GM18499 (cell line): ENCODE results near the gene NR2C1.

ENCODE experiments used
- ATAC-seq: cut with Tn5 transposase; IDR thresholded peaks from one replicate; pipeline ENCODE4 v1.9.1; 2021; ENCODE audit warnings: moderate number of reproducible peaks; ENCODE audit not compliant: insufficient read depth, unreplicated experiment

NR2C1 gene

DNA sequence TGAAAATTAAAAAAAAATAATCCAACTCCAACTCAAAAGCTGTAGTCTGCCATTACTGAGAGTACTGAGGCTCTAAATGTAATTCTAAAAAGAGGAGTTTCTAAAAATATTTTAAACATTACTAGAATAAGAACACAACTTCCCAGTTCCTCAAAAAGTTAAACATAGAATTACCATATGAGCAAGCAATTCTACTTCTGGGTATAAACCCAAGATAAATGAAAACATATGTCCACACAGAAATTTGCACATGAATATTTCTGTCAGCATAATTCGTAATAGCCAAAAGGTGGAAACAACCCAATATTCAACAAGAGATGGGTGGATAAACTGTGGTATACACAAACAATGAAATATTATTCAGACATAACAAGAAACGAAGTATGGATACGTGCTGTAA, 15.0 kb upstream of the NR2C1 start:
- ATAC-seq, result no peak

DNA sequence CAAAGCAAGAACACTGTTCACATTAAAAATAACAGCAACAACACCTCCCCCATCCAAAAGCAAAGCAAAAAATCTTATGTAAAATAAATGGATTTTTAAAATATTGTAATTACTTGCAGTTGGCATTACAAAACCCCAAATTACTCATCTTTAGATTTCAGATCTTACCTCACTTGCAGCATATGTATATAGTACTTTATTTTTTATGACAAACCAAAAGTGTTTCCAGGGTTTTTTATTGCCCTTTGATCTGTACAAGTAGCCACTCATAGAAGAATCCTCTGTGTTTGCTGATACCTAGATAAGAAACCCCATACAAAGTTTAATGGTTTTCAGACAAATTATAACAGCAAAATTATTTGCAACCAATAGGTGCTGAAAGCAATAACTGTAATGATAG, 12.2 kb upstream of the NR2C1 start:
- no peak for ATAC-seq

DNA sequence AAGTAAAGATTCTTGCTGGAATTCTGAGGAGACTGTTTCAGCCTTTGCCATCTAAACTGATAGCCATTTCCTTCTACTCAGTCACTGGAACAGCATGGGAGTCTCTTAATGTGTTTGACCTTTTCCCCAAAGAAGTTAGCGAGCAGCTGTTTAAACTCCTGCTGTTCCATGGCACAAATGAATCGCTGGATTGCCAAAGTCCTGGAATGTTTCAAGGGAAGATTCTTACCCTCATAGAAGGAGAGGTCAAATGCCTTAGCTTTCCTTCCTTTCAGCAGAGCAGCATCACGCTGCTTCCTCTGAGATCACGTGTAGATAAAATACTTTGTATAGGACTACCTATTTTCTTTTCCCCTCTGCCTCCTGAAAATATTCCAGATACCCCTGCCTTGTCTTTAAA, 10.5 kb upstream of the NR2C1 start:
- no peak for ATAC-seq

DNA sequence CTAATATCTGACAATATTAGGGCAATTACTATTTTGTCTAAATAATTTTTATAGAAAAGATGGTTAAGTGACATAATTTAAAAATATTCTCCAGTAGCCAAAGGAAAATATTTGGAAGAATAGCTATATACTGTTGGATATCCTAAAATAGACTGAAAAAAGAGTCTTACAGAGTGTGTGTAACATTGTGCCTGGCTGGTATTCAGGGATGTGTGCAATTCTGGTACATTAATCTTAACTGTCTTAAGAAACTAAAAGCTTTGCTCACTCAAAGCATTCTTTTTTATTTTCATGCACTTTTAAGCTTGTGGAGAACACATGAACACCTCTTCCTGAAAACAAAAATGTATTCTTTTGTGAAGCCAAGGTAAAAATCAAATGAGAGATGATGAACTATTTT, 10.1 kb upstream of the NR2C1 start:
- ATAC-seq, result no peak

DNA sequence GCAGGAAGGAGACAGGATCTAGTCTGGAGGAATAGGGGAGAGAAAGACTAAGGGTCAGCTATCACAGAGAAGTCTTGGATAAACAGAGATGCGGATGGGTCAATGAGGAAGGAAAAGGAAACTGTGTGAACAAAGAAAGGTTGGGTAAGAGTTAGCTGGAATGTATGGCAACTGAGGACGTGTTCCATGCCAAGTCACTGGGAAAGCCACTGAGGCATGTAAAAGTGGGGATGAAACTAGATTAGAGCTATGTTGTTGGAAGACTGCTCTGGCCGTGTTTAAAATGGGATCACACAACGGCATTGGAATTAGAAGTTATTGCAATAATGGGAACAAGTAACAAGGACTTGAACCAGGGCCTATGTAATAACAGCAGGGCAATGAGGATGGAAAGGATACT, 3.9 kb upstream of the NR2C1 start:
- no peak for ATAC-seq

DNA sequence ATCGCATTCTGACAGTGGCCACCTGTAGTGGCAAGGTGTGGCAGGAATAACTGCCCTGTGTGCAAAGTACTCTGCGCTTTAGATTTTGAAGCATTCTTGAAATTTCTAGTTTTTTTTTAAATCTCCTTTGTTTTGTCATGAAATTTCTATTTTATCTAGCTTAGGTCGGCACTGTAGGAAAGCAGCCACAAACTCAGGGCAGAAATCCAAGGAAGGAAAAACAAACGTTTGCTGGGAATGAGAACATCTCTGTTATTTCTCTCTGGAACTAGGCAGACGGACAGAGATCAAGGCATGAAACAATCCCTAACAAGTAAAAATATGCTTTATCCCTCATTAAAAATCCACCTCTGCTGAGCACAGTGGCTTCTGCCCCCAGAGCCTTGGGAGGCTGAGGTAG, 1.3 kb upstream of the NR2C1 start:
- ATAC-seq, result no peak

DNA sequence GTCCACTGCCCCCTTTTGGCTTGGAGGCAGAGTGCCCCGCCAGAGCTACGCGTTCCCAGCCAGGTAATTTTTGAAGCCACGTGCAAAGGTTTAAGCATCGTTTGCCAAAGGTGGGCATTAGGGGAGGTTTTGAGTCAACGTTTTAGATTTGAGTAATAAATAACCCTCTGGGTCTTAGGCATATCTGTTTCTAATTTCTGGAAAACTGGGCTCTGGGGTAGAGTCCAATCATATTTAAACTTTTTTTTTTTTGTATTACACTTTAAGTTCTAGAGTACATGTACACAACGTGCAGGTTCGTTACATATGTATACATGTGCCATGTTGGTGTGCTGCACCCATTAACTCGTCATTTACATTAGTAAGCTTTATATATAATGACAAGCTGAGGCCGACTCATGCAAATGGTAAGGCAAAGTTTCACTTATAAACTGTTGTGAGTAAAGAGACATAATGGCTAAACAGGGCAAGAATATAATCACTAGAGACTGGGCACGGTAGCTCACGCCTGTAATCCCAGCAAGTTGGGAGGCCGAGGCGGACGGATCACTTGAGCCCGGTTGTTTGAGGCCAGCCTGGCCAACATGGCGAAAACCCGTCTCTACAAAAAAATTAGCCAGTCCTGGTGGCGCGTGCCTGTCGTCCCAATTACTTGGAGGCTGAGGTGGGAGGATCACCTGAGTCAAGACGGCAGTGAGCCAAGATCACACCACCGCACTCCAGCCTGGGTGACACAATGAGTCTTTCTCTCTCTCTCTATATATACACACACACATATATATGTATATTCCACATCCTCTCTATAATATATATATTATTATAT, 491 bp upstream of the NR2C1 start:
- ATAC-seq, result no peak

DNA sequence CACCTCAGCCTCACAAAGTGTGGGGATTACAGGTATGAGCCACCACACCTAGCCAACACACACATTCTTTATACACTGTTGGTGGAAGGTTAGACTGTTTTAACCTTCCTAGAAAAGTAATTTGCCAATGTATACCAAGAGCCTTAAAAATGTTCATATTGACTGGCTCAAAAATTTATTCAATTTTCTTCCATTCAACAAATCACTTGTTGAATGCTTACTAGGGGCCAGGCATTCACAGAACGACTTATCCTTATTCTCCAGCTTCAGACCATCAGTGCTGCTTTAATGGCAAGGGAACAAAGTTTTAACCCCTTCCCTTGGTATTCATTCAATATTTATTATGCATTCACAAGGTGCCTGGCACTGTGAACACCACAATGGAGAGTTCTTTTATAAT, 3.0 kb downstream of the NR2C1 start:
- no peak for ATAC-seq

DNA sequence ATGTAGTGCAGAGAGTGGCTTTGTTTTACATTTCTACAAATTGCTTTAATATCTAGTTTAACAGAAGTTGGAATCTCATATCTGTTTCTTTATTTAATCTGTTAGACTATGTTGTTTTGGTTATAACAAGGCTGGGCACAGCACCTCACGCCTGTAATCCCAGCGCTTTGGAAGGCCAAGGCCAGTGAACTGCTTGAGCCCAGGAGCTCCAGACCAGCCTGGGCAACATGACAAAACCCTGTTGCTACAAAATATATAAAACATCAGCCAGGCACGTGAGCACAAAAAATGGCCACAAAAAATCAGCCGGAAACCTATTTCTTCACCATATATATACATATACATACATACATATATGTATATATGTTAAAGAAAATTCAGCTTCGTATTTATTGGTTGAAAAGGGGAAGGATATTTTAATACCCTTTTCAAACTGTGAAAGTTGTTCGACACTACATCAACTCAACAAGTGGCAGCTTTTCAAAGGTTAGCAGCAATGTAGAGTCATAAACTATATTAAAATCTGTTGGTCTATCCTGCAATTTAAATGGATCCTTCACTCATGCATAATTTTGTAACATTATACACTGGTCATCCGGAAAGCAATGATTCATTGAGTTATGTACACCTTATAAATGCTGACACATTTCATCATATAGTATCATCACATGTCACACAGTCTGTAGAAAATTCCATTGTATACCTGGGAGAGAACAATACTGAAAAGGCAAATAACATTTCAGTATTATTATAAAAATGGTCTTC, 7.1 kb downstream of the NR2C1 start:
- no peak for ATAC-seq

DNA sequence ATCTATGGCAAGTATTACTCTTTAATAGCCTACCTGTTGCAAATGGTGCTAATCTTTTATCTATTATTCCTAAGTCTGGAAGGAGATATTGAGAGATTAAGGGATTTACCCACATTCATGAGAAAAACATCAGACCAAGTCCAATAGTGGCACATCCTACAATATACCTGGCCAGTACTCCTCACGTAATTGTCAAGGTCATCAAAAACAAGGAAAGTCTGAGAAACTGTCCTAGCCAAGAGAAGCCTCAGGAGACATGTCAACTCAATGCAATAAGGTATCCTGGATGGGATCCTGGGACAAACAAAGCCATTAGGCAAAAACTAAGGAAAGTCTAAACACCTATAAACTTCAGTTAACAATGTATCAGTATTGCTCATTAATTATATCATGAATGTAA, 12.5 kb downstream of the NR2C1 start:
- ATAC-seq, result no peak

DNA sequence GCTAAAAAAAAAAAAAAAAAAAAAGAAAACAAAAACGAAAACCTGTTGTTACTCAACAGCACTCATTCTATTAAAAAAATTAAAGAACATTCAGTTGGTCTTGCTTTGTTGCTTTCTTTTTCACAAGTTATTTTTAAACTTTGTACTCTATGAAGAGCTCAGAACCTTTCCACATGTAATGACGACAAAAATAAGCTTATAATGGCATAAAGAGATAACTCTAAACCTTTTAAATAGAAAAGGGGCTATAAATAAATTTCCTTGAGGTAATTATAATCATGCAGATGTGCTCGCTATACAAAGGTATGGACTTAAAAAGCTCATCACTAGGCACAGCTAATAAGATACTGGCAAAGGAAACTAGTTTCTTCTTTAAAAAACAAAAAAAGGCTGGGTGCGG, 13.4 kb downstream of the NR2C1 start:
- ATAC-seq, result no peak

DNA sequence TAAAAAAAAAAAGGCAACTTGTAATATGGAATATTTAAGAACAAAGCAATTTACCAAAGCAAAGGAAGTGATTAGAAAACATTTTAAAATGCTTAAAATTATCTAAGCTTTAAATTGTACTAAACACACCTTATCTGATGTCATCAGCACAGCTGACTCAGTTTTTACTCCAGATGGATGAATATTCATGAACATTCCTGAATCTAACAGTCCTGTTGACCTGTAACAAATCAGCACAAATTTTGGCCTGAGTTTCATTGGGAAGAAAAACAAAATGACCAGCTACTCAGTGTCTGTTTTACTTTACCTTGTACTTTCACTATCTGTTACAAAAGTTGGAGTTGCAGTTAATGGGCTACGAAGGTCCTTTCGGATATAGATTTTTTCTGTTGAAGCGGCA, 16.0 kb downstream of the NR2C1 start:
- ATAC-seq, result no peak

DNA sequence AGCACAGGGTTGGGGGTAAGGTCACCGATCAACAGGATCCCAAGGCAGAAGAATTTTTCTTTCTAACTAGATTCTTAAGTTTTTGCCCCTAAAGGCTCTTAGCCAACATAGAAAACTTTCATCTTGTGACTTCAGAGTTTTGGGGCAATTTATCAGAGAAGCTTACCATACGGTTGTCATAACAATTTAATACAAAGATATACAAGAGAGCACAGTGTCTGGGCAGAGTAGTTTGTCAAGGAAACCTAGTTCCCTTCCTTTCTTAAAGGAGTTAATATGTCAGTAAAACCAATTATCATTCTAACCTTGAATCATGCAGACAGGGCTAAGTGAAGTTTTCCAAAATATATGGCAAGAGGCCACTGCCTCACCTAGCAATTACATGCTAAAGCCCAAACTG, 18.4 kb downstream of the NR2C1 start:
- no peak for ATAC-seq

DNA sequence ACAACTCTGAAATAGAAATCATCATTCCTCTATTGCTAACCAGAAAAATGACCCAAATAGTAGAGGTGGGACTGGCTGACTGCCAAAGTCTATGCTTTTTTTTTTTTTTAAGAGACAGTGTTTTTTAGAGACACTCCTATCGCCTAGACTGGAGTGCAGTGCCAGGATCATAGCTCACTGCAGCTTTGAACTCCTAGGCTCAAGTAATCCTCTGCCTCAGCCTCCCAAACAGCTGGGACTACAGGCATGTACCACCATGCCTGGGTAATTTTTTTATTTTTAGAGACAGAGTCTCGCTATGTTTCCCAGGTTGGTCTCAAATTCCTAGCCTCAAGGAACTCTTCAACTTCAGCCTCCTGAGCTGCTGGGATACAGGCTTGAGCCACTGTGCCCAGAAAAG, 19.2 kb downstream of the NR2C1 start:
- ATAC-seq, result no peak

DNA sequence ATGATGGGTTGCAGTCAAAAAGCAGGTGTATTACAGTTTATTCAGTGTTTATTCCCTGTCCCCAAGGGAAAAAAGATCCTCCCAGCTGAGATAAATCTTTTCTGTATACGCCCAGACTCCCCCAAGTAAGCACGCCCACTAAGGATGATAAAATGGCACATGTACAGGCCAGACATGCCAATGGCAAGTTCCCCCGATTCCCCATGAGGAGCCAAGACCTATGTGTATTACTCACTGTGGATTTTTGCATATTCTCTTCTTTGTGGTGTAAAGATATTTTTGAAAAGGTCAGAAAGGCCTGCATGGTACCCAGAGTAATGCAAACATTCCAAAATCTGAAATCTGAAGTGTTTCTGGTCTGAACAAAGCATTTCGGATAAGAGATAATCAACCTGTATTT, 22.2 kb downstream of the NR2C1 start:
- no peak for ATAC-seq

DNA sequence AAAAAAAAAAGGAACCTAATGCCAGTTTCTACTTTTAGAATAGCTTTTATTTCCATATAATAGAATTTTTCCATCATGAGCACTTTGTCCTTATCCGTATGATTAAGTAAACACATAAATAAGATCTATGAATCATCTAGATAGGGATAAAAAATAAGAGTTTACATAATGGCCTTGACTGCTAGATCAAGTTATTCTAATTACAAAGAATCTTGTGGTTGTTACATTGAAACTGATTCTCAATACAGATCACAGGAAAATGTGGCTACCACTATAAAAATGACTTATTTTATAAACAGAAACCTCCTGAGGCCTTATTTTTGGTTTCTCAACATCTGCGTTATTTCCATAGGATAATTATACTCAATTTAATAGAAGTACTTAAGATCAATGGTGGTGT, 35.5 kb downstream of the NR2C1 start:
- ATAC-seq, result no peak

DNA sequence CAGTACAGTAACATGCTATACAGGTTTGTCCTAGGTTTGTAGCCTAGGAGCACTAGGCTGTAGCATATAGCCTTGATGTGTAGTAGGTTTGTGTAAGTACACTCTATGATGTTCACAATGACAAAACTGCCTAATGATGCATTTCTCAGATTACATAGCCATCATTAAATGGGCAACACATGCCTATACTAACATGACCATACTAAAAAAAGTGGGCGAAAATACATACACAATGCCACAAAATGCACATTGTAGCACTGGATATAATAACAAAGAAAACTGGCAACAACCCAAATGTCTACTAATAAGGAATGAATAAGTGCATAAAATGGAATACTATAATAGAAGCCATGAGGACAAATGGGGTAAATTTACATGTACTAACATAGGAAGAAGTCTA, 38.7 kb downstream of the NR2C1 start:
- ATAC-seq, result no peak

DNA sequence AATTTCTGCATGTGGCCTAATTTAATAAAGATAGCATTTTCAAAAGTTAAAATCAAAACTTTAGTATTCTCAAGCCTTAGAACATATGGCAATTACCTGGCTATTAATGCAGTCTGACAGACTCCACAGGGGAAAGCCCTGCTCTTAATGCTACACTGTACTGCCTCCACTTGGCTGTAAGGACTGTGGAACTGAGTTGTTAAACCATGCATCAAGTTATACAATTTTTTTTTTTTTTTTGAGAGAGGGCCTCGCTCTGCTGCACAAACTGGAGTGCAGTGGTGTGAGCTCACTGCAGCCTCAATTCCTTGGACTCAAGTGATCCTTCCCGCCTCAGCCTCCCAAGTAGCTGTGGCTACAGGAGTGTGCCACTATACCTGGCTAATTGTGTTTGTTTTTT, 50.9 kb downstream of the NR2C1 start:
- no peak for ATAC-seq

DNA sequence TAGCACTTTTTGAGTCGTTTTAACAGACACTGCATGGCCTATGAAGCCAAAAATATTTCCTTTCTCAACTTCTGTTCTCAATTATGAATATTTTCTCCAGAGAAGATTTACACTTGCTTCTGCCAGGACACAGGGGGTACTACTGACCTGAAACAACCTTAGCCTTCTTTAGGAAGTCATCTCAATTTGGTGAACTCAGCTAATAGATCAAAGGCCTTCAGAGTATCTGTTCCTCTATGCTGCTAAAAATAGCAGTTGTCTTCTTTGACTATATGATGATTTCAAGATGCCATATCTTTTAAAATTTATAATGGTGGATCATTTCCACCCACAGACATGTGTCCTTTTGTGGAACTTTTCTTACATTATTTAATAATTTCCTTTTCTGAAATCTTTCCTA, 55.9 kb downstream of the NR2C1 start:
- no peak for ATAC-seq

DNA sequence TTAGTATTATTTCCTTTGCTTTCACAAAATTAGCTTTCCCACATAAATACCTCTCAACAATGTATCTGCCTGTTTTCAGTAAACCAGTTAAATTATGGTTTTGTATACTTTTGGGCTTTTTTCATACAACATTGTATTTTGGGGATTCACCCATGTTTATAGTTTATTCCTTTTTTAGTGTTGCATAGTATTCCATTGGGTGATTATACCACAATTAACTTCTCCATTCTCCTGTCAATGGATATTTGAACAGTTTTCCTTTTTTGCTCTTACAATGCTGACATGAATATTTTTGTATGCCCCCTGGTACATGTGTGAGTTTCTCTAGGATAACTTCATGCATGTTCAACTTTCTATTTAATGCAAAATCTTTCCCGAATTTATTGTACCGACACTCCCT, 57.3 kb downstream of the NR2C1 start:
- no peak for ATAC-seq

DNA sequence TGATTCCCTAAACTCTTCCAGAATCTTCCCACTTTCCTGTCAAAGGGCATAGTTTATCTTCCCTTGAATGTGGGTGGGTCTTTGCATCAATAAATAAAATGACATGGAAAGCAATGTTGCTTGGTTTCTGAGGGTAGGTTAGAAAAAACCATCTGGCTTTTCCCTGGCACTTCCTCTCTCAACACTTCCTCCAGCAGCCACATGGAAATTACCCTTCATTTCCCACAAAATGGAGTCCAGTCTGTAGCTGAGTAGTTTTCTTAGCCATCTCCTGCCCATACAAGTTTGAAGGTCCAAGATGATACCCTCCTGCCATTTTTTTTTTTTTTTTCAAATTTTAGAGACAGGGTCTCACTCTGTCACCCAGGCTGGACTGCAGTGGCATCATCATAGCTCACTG, 58.9 kb downstream of the NR2C1 start:
- no peak for ATAC-seq

DNA sequence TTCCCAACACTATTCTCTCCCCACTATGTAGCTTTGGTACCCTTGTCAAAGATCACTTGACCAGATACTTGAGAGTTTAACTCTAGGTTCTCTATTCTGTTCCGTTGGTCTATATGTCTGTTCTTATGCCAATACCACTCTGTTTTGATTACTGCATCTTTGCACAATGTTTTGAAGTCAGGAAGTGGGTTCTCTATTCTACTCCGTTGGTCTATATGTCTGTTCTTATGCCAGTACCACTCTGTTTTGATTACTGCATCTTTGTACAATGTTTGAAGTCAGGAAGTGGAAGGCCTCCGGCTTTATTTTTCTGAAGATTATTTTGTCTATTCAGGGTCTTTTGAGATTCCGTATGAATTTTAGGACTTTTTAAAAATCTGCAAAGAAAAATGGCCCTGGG, 67.2 kb downstream of the NR2C1 start:
- ATAC-seq, result no peak
